Cardiac muscle cell (in vitro differentiated cells and primary cell): ENCODE data around the gene CLEC6A. TPM values are rescaled to one million over a fixed set of nuclear protein-coding genes. Genes with fewer than 3 reads are reported as not detected.
"Not testable (repeated sequence)": the region's sequence is repeated elsewhere in the genome, so short reads cannot be mapped to it uniquely, and the experiment has no call there.

Experiments used
- DNase-seq, 2 donors: peaks; one replicate each; pipeline versions ENCODE4 v3.0.0 to v3.0.0-alpha.2; 2010 to 2017; ENCODE audit warnings: low read depth in 1 of 2, low spot score in 1 of 2
- H3K27ac ChIP-seq: fragments of 200-600 bp; sonication (generic); 2 replicates; pipeline ENCODE4 v1.5.1; 2016
- H3K27me3 ChIP-seq: fragments of 200-600 bp; sonication (generic); 2 replicates; pipeline ENCODE4 v1.6.0; 2016; ENCODE audit warnings: control low read depth
- H3K36me3 ChIP-seq: fragments of 200-600 bp; sonication (generic); 2 replicates; pipeline ENCODE4 v1.5.1; 2016; ENCODE audit warnings: control low read depth
- H3K4me1 ChIP-seq: fragments of 200-600 bp; sonication (generic); 2 replicates; pipeline ENCODE4 v1.8.1; 2017; ENCODE audit warnings: low read depth, mild to moderate bottlenecking, mixed run types
- H3K4me3 ChIP-seq: fragments of 200-600 bp; sonication (generic); 2 replicates; pipeline ENCODE4 v1.5.1; 2016; ENCODE audit warnings: mild to moderate bottlenecking
- H3K9me3 ChIP-seq: fragments of 200-600 bp; sonication (generic); 2 replicates; pipeline ENCODE4 v1.5.1; 2017; ENCODE audit warnings: low read depth, mild to moderate bottlenecking, control low read depth
- CTCF ChIP-seq: IDR thresholded peaks from 2 replicates; pipeline ENCODE4 v1.5.1; 2012; ENCODE audit warnings: low read depth, mild to moderate bottlenecking, low read length
- polyA plus RNA-seq: library from polyadenylated mRNA; unstranded; fragments of >200 nt; fragmentation: Nextera tagmentation; extraction: Ambion mirVana; gene quantifications from 2 replicates; pipeline ENCODE4 v1.2.1, GENCODE V29; 2016
- total RNA-seq: library from RNA; depleted of rRNA; stranded (reverse); fragments of >200 nt; gene quantifications from 2 replicates; pipeline ENCODE4 v1.2.3, GENCODE V29; 2016

Gene CLEC6A
- total RNA-seq (0.21 TPM in 1 of 2 replicates, not detected in the other), polyA plus RNA-seq (0.26 TPM in 1 of 2 replicates, not detected in the other)

- DNase-seq: no peak
- no peak for TF ChIP-seq CTCF
- Histone ChIP-seq H3K4me1 (no peaks in the 10 kb centered on the region), H3K9me3 (no peaks in the 10 kb centered on the region), H3K27me3 (no peaks in the 10 kb centered on the region), H3K36me3 (no peaks in the 10 kb centered on the region), H3K27ac (no peak within 1 kb of the TSS), H3K4me3 (no peak within 1 kb of the TSS)
Measured at GRCh38 chr12:8455727-8456360, at the start of gene CLEC6A. CLEC6A (plus strand) TSS chr12:8455962; CDS start chr12:8456112, 150 bp downstream.

- not testable (repeated sequence) for H3K36me3 ChIP-seq, DNase-seq, H3K27me3 ChIP-seq, H3K9me3 ChIP-seq, H3K27ac ChIP-seq, H3K4me1 ChIP-seq, H3K4me3 ChIP-seq
Measured at GRCh38 chr12:8419576-8419975, 36.2 kb upstream of the CLEC6A start.

- no peaks in the 10 kb centered on the region for H3K4me1 ChIP-seq
- no peak for TF ChIP-seq CTCF
- H3K27me3 ChIP-seq: no peaks in the 10 kb centered on the region
- no peak for DNase-seq
- H3K4me3 ChIP-seq: no peak overlapping the region
- no peak overlapping the region for H3K27ac ChIP-seq
- no peaks in the 10 kb centered on the region for H3K36me3 ChIP-seq
- H3K9me3 ChIP-seq: no peaks in the 10 kb centered on the region
Measured at GRCh38 chr12:8420506-8420905, 35.3 kb upstream of the CLEC6A start.

GRCh38 chr12:8444536-8445278, 11.1 kb upstream of the CLEC6A start:
- H3K9me3 ChIP-seq, H3K27me3 ChIP-seq, H3K4me1 ChIP-seq, H3K27ac ChIP-seq, H3K36me3 ChIP-seq, H3K4me3 ChIP-seq, DNase-seq: not testable (repeated sequence)

GRCh38 chr12:8445731-8446130, 10.0 kb upstream of the CLEC6A start:
- Histone ChIP-seq H3K4me1 (no peaks in the 10 kb centered on the region), H3K9me3 (no peaks in the 10 kb centered on the region), H3K27ac (no peak overlapping the region), H3K4me3 (no peak overlapping the region), H3K27me3 (no peaks in the 10 kb centered on the region), H3K36me3 (no peaks in the 10 kb centered on the region)
- no peak for TF ChIP-seq CTCF
- DNase-seq: no peak

GRCh38 chr12:8446642-8447547, 8.9 kb upstream of the CLEC6A start:
- TF ChIP-seq CTCF: no peak
- Histone ChIP-seq H3K4me3 (no peak overlapping the region), H3K36me3 (no peaks in the 10 kb centered on the region), H3K27ac (no peak overlapping the region), H3K27me3 (no peaks in the 10 kb centered on the region), H3K9me3 (no peaks in the 10 kb centered on the region), H3K4me1 (no peaks in the 10 kb centered on the region)
- no peak for DNase-seq
